ENCODE results near the gene CDK19.
"Not testable (repeated sequence)": the region's sequence is repeated elsewhere in the genome, so short reads cannot be mapped to it uniquely, and the experiment has no call there.

CDK19 gene

DNA sequence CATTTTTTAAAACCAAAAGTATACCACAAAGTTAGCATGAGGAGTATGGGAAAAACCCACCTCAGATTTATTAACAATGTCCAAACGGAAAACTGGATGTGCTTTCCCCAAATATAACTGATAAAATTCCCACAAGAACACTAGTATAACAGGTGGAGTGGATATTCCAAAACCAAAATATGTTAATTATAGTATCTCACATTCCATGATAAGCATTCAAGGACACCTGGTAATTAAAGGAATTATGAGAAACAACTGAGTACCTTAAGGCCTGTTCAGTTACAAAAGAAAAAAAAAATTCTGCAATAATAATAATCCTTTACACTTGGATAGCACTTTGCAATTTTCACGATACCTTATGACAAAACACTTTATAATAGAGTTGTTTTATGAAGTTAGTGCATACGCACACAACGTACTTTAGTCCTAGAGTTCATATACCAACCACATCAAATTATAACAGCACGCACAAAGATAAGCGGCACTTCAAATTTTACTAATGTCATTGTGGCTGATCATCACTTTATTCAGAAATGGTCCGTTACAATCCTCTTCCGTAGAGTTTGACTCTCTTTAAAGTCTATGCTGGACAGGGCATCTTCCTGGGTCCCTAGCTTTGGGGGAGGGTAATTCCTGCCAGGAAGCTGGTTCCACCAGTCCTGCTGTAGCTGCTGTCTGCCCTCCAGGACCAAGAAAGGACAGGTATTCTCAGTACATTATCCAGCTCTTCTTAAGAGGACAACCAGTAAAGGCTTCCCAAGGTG lies 1.7 kb downstream of the CDK19 start:
- no peaks in the 10 kb centered on the region for H3K9me3 ChIP-seq (ENCODE audit: control insufficient read depth in 1 of 2, low read length in 2 of 2)
- peak overlapping the region; percentile 94 to 99 for H3K4me3 ChIP-seq (ENCODE audit: low read depth in 1 of 2, low read length in 2 of 2)
- peak overlapping the region; percentile 82 to 87 for H3K9ac ChIP-seq (ENCODE audit: low read depth in 1 of 2, low read length in 2 of 2)
- no peak overlapping the region for H3K27ac ChIP-seq (ENCODE audit: low read depth, low read length)
- peaks cover 18% of the 10 kb centered on the region in 2 donors for H3K4me1 ChIP-seq (ENCODE audit: control insufficient read depth in 1 of 2, insufficient read depth in 2 of 2, low read length in 2 of 2)
- no peaks in the 10 kb centered on the region for H3K36me3 ChIP-seq (ENCODE audit: control insufficient read depth in 1 of 2, insufficient read depth in 2 of 2, low read length in 2 of 2)
- H3K27me3 ChIP-seq (ENCODE audit: control insufficient read depth in 1 of 2, insufficient read depth in 2 of 2, low read length in 2 of 2): no peaks in the 10 kb centered on the region

DNA sequence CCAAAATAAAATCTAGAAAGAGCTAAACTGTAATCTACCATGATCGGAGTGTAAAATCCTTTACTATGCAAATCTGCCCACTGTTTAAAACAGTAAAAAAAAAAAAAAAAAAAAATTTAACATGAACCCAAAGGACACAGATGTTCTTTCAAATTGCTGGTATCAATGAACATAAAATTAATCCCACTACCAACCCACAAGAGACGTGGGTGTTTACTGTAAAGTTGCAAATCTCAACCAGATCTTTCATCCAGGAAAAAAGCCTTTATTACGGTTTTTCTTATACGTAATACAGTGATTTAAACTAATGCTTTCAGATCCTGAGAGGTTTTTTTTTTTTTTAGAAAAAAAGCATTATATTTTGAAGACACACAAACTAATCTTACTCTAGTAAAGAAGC lies 2.5 kb downstream of the CDK19 start:
- Histone ChIP-seq H3K4me1 (ENCODE audit: control insufficient read depth in 1 of 2, insufficient read depth in 2 of 2, low read length in 2 of 2) (peaks cover 18% of the 10 kb centered on the region in 2 donors), H3K4me3 (ENCODE audit: low read depth in 1 of 2, low read length in 2 of 2) (no peak overlapping the region), H3K27ac (ENCODE audit: low read depth, low read length) (no peak overlapping the region)

DNA sequence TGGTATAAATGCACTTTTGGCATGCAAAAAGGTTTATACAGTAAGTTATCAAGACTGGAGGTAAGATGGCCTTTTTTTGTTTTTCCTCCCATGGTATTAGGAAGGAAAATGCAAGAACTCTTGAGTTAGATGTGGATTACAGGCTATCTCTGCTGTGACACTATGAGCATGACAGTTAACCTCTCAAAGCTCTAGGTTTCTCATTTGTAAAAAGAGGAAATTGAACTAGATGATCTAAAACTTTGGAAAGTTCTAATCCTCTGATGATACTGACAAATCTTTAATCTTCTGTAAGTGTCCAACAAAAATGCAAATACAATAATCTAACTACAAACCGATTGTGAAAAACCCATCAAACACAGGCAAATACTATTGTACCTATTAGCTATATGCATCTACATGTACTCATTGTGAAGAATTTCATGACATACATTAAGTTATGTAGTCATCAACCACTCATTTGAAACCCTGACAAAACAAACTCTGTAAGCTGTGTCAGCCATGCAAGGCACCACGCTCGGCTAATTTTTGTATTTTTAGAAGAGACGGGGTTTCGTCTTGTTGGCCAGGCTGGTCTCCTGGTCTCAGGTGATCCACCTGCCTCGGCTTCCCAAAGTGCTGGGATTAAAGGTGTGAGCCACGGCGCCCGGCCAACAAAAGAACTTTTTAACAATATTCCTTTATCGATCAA lies 4.2 kb downstream of the CDK19 start:
- H3K36me3 ChIP-seq (ENCODE audit: control insufficient read depth in 1 of 2, insufficient read depth in 2 of 2, low read length in 2 of 2): no peaks in the 10 kb centered on the region
- H3K9ac ChIP-seq (ENCODE audit: low read depth in 1 of 2, low read length in 2 of 2): no peak overlapping the region
- no peak overlapping the region for H3K27ac ChIP-seq (ENCODE audit: low read depth, low read length)
- peaks cover 12 to 13% of the 10 kb centered on the region in 2 donors for H3K4me1 ChIP-seq (ENCODE audit: control insufficient read depth in 1 of 2, insufficient read depth in 2 of 2, low read length in 2 of 2)
- no peak overlapping the region for H3K4me3 ChIP-seq (ENCODE audit: low read depth in 1 of 2, low read length in 2 of 2)
- H3K27me3 ChIP-seq (ENCODE audit: control insufficient read depth in 1 of 2, insufficient read depth in 2 of 2, low read length in 2 of 2): no peaks in the 10 kb centered on the region
- no peaks in the 10 kb centered on the region for H3K9me3 ChIP-seq (ENCODE audit: control insufficient read depth in 1 of 2, low read length in 2 of 2)

More for the DNA sequence above, 2.5 kb downstream of the CDK19 start:
- no peaks in the 10 kb centered on the region for H3K9me3 ChIP-seq (ENCODE audit: control insufficient read depth in 1 of 2, low read length in 2 of 2)
- H3K9ac ChIP-seq (ENCODE audit: low read depth in 1 of 2, low read length in 2 of 2): no peak overlapping the region
- H3K36me3 ChIP-seq (ENCODE audit: control insufficient read depth in 1 of 2, insufficient read depth in 2 of 2, low read length in 2 of 2): no peaks in the 10 kb centered on the region
- H3K27me3 ChIP-seq (ENCODE audit: control insufficient read depth in 1 of 2, insufficient read depth in 2 of 2, low read length in 2 of 2): no peaks in the 10 kb centered on the region

DNA sequence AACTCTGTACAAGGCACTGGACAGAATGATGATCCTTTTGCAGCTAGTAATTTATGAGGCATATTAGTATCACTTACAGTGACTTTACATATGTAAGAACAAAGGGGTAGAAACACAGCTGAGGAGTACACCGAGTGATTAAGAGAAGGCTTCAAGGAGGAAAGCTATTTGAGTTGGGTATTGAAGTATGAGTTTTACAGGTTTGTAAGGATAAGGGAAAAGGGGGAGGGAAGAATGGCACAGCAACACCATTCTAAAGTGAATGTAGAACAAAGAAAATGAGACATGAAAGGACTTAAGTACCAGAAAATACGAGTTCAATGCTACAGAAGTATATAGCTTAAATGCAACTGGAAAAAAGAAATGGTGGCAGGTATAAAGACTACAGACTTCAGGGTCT lies 5.5 kb downstream of the CDK19 start:
- Histone ChIP-seq H3K27me3 (ENCODE audit: control insufficient read depth in 1 of 2, insufficient read depth in 2 of 2, low read length in 2 of 2) (no peaks in the 10 kb centered on the region), H3K4me1 (ENCODE audit: control insufficient read depth in 1 of 2, insufficient read depth in 2 of 2, low read length in 2 of 2) (peaks cover 11% of the 10 kb centered on the region in 2 donors), H3K36me3 (ENCODE audit: control insufficient read depth in 1 of 2, insufficient read depth in 2 of 2, low read length in 2 of 2) (no peaks in the 10 kb centered on the region), H3K27ac (ENCODE audit: low read depth, low read length) (no peak overlapping the region), H3K9ac (ENCODE audit: low read depth in 1 of 2, low read length in 2 of 2) (no peak overlapping the region), H3K4me3 (ENCODE audit: low read depth in 1 of 2, low read length in 2 of 2) (no peak overlapping the region), H3K9me3 (ENCODE audit: control insufficient read depth in 1 of 2, low read length in 2 of 2) (no peaks in the 10 kb centered on the region)

DNA sequence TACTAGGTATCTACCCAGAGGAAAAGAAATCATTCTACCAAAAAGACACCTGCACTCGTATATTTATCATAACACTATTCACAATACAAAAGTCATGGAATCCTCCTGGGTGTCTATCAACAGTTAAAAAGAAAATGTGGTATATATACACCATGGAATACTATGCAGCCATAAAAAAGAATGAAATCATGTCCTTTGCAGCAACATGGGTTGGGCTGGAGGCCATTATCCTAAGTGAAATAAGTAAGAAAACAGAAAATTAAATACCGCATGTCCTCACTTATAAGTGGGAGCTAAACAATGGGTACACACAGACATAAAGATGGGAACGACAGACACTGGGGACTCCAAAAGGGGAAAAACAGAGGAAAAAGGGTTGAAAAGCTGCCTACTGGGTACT lies 13.1 kb downstream of the CDK19 start:
- not testable (repeated sequence) for H3K4me3 ChIP-seq (ENCODE audit: low read depth in 1 of 2, low read length in 2 of 2); H3K4me1 ChIP-seq (ENCODE audit: control insufficient read depth in 1 of 2, insufficient read depth in 2 of 2, low read length in 2 of 2); H3K9ac ChIP-seq (ENCODE audit: low read depth in 1 of 2, low read length in 2 of 2); H3K9me3 ChIP-seq (ENCODE audit: control insufficient read depth in 1 of 2, low read length in 2 of 2); H3K36me3 ChIP-seq (ENCODE audit: control insufficient read depth in 1 of 2, insufficient read depth in 2 of 2, low read length in 2 of 2); H3K27me3 ChIP-seq (ENCODE audit: control insufficient read depth in 1 of 2, insufficient read depth in 2 of 2, low read length in 2 of 2); H3K27ac ChIP-seq (ENCODE audit: low read depth, low read length)

DNA sequence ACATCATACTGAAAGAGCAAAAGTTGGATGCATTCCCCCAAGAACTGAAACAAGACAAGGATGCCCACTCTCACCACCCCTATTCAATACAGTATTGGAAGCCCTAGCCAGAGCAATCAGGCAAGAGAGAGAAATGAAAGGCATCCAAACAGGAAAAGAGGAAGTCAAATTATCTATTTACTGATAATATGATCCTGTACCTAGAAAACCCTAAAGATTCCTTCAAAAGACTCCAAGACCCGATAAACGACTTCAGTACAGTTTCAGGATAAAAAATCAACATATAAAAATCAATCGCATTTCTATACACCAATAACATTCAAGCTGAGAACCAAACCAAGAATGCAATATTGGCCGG lies 14.5 kb downstream of the CDK19 start:
- no peak overlapping the region for H3K4me3 ChIP-seq (ENCODE audit: low read depth in 1 of 2, low read length in 2 of 2)
- H3K27me3 ChIP-seq (ENCODE audit: control insufficient read depth in 1 of 2, insufficient read depth in 2 of 2, low read length in 2 of 2): no peaks in the 10 kb centered on the region
- no peaks in the 10 kb centered on the region for H3K4me1 ChIP-seq (ENCODE audit: control insufficient read depth in 1 of 2, insufficient read depth in 2 of 2, low read length in 2 of 2)
- no peak overlapping the region for H3K27ac ChIP-seq (ENCODE audit: low read depth, low read length)
- H3K9ac ChIP-seq (ENCODE audit: low read depth in 1 of 2, low read length in 2 of 2): no peak overlapping the region
- H3K9me3 ChIP-seq (ENCODE audit: control insufficient read depth in 1 of 2, low read length in 2 of 2): no peaks in the 10 kb centered on the region
- no peaks in the 10 kb centered on the region for H3K36me3 ChIP-seq (ENCODE audit: control insufficient read depth in 1 of 2, insufficient read depth in 2 of 2, low read length in 2 of 2)

DNA sequence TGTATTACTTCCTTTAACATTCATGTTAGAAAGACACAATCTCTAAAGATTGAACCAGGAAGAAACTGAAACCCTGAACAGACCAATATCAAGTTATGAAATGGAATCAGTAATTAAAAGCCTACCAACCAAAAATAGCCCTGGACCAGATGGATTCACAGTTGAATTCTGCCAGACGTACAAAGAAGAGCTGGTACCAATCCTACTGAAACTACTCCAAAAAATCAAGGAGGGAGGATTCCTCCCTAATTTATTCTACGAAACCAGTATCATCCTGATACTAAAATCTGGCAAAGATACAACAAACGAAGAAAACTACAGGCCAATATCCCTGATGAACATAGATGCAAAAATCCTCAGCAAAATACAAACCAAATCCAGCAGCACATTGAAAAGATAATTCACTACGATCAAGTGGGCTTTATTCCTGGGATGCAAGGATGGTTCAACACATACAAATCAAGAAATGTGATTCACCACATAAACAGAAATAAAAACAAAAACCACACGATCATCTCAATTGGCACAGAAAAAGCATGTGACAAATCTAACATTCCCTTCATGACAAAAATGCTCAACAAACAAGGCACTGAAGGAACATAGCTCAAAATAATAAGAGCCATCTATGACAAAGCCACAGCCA lies 15.0 kb downstream of the CDK19 start:
- Histone ChIP-seq H3K27me3 (ENCODE audit: control insufficient read depth in 1 of 2, insufficient read depth in 2 of 2, low read length in 2 of 2) (no peaks in the 10 kb centered on the region), H3K4me3 (ENCODE audit: low read depth in 1 of 2, low read length in 2 of 2) (no peak overlapping the region), H3K36me3 (ENCODE audit: control insufficient read depth in 1 of 2, insufficient read depth in 2 of 2, low read length in 2 of 2) (no peaks in the 10 kb centered on the region), H3K4me1 (ENCODE audit: control insufficient read depth in 1 of 2, insufficient read depth in 2 of 2, low read length in 2 of 2) (no peaks in the 10 kb centered on the region), H3K9me3 (ENCODE audit: control insufficient read depth in 1 of 2, low read length in 2 of 2) (no peaks in the 10 kb centered on the region), H3K27ac (ENCODE audit: low read depth, low read length) (no peak overlapping the region), H3K9ac (ENCODE audit: low read depth in 1 of 2, low read length in 2 of 2) (no peak overlapping the region)

DNA sequence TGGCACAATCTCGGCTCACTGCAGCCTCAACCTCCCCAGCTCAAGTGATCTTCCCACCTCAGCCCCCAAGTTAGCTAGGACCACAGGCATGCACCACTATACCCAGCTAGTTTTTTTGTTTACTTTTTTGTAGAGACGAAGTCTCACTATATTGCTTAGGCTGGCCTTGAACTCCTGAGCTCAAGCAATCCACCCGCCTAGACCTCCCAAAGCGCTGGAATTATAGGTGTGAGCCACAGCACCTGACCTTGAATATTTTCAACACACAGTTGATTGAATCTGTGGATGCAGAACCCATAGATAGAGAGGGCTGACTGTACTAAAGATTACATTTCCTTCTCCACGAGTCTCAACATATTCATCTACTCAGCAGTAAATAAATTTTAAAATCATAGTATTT lies 15.6 kb downstream of the CDK19 start:
- Histone ChIP-seq H3K4me1 (ENCODE audit: control insufficient read depth in 1 of 2, insufficient read depth in 2 of 2, low read length in 2 of 2) (no peaks in the 10 kb centered on the region), H3K27ac (ENCODE audit: low read depth, low read length) (no peak overlapping the region), H3K9me3 (ENCODE audit: control insufficient read depth in 1 of 2, low read length in 2 of 2) (no peaks in the 10 kb centered on the region), H3K27me3 (ENCODE audit: control insufficient read depth in 1 of 2, insufficient read depth in 2 of 2, low read length in 2 of 2) (no peaks in the 10 kb centered on the region), H3K4me3 (ENCODE audit: low read depth in 1 of 2, low read length in 2 of 2) (no peak overlapping the region), H3K9ac (ENCODE audit: low read depth in 1 of 2, low read length in 2 of 2) (no peak overlapping the region), H3K36me3 (ENCODE audit: control insufficient read depth in 1 of 2, insufficient read depth in 2 of 2, low read length in 2 of 2) (no peaks in the 10 kb centered on the region)

DNA sequence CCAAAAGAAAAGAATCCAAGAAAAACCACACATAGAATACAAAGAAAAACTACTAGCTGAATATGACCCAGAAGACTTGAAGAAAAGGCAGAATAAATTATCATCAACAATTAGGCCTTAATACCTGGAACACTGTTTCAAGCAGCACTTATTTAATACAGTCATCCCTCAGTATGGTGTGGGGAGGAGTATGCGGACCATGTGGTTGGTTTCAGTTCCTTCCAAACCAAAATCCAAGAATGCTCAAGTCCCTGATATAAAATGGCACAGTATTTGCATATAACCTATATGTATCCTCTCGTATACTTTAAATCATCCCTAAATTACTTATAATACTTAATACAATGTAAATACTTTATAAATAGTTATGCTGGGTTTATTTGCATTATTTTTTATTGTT lies 16.1 kb downstream of the CDK19 start:
- H3K27me3 ChIP-seq (ENCODE audit: control insufficient read depth in 1 of 2, insufficient read depth in 2 of 2, low read length in 2 of 2): no peaks in the 10 kb centered on the region

DNA sequence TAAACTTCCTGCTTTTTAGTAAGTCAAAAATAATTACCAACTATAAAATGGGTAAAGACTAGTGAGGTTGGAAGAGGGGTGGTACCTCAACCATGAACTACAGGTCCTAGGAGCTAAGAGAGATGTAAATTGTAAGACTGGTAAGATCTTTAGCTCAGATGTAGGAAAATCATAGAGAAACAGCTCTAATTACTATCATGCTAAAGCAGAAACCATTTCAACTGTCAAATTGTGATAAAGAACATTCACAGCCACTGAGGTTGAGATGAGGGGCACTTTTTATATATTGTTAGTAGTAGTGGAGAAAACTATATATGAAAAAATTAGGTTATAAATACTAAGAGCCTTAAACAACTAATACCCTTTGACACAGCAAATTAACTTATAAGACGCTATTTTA lies 20.0 kb downstream of the CDK19 start:
- Histone ChIP-seq H3K36me3 (ENCODE audit: control insufficient read depth in 1 of 2, insufficient read depth in 2 of 2, low read length in 2 of 2) (no peaks in the 10 kb centered on the region), H3K4me3 (ENCODE audit: low read depth in 1 of 2, low read length in 2 of 2) (no peak overlapping the region), H3K9me3 (ENCODE audit: control insufficient read depth in 1 of 2, low read length in 2 of 2) (no peaks in the 10 kb centered on the region), H3K4me1 (ENCODE audit: control insufficient read depth in 1 of 2, insufficient read depth in 2 of 2, low read length in 2 of 2) (no peaks in the 10 kb centered on the region), H3K27ac (ENCODE audit: low read depth, low read length) (no peak overlapping the region), H3K9ac (ENCODE audit: low read depth in 1 of 2, low read length in 2 of 2) (no peak overlapping the region), H3K27me3 (ENCODE audit: control insufficient read depth in 1 of 2, insufficient read depth in 2 of 2, low read length in 2 of 2) (no peaks in the 10 kb centered on the region)

More for the DNA sequence above, 16.1 kb downstream of the CDK19 start:
- Histone ChIP-seq H3K9me3 (ENCODE audit: control insufficient read depth in 1 of 2, low read length in 2 of 2) (no peaks in the 10 kb centered on the region), H3K36me3 (ENCODE audit: control insufficient read depth in 1 of 2, insufficient read depth in 2 of 2, low read length in 2 of 2) (no peaks in the 10 kb centered on the region), H3K9ac (ENCODE audit: low read depth in 1 of 2, low read length in 2 of 2) (no peak overlapping the region), H3K4me3 (ENCODE audit: low read depth in 1 of 2, low read length in 2 of 2) (no peak overlapping the region), H3K4me1 (ENCODE audit: control insufficient read depth in 1 of 2, insufficient read depth in 2 of 2, low read length in 2 of 2) (no peaks in the 10 kb centered on the region), H3K27ac (ENCODE audit: low read depth, low read length) (no peak overlapping the region)
